NCI-H1694 treated with DMSO at 0.1 percent for 48 hours (cell line): Measurements from ENCODE around the gene RABL6.
A peak's percentile ranks its signal among the peaks of the same experiment; 100 is the strongest.
"Not testable (repeated sequence)": the region's sequence is repeated elsewhere in the genome, so short reads cannot be mapped to it uniquely, and the experiment has no call there.

Experiments
- DNase-seq: peaks from one replicate; lab custom pipeline; 2025; lab: John Stamatoyannopoulos, UW

RABL6 gene

DNA sequence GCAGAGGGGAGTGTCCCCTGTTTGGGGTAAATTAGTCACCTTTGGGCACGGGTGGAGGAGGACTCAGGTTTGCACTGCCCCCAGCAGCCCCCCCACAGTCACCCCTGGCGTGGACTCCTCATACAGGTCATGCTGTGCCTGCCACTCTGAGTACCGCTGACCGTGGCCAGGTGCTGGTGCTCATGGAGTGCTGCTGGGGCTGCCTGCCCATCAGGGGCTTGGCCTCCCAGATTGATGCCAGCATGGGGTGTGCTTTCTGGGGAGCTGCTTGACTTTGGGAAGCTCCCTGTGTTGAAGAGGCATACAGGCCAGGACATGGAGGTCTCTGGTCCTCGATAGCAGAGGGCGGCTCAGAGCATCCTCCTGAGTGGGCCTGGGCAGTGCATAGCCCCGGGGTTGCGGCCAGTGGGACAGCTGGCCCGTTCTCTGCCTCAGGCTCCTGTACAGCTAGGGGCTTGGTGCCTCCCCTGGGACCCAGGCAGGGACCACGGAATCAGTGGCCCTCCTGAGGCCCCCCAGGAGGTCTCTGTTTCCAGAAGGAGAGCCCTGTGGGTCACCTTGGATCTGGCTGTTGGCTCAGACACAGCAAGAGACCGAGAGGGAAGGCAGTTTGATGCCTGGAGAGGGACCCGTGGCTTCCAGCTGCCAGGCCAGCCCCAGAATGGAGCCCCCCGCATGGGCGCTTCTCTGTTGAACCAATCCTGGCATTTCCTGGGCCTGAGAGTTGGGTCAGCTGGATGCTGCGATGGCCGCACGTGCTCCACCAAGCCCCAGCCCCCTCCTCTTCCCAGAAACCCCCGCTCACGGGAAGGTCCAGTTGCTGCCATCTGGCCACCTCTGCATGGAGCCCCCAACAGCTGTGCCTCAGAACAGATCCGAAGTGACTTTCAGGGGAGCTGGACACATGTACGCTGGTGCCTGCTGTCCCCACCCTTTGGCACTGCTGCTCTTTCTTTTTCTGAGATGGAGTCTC is 28.5 kb downstream of the RABL6 start:
- DNase-seq = no peak

DNA sequence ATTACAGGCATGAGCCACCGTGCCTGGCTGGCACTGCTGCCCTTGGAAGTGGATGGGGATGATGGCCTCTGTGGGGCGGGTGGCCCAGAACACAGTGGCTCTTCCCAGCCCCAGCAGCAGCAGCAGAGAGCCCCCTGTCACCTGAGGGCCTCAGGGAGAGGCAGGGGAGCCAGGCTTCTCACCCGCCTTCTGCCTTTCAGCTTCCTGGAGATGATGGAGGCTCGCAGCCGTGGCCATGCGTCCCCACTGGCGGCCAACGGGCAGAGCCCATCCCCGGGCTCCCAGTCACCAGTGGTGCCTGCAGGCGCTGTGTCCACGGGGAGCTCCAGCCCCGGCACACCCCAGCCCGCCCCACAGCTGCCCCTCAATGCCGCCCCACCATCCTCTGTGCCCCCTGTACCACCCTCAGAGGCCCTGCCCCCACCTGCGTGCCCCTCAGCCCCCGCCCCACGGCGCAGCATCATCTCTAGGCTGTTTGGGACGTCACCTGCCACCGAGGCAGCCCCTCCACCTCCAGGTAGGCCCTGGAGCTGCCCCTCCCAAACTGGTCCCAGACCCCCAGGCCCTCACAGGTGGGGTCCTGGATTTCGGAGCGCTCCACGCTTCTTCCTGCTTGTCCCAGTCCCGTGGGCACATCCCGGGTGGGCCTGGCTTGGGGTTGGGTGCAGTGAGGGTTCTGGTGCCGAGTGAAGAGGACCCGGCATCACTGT is 29.6 kb downstream of the RABL6 start:
- no peak for DNase-seq

DNA sequence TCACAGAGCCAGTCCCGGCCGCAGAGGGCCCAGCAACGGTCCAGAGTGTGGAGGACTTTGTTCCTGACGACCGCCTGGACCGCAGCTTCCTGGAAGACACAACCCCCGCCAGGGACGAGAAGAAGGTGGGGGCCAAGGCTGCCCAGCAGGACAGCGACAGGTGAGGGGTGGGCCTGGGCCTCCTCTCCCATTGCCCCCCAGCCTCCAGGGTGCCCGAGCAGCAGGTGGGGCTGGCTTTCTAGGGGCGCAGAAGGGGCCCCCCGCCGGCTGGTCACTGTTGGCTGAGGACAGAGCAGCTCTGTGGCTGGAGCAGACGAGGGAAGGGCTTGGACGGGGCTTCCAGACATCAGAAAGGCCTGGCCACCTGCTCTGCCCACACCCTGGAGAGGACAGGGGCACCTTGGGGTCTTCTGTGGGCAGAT is 30.1 kb downstream of the RABL6 start:
- DNase-seq = not testable (repeated sequence)

DNA sequence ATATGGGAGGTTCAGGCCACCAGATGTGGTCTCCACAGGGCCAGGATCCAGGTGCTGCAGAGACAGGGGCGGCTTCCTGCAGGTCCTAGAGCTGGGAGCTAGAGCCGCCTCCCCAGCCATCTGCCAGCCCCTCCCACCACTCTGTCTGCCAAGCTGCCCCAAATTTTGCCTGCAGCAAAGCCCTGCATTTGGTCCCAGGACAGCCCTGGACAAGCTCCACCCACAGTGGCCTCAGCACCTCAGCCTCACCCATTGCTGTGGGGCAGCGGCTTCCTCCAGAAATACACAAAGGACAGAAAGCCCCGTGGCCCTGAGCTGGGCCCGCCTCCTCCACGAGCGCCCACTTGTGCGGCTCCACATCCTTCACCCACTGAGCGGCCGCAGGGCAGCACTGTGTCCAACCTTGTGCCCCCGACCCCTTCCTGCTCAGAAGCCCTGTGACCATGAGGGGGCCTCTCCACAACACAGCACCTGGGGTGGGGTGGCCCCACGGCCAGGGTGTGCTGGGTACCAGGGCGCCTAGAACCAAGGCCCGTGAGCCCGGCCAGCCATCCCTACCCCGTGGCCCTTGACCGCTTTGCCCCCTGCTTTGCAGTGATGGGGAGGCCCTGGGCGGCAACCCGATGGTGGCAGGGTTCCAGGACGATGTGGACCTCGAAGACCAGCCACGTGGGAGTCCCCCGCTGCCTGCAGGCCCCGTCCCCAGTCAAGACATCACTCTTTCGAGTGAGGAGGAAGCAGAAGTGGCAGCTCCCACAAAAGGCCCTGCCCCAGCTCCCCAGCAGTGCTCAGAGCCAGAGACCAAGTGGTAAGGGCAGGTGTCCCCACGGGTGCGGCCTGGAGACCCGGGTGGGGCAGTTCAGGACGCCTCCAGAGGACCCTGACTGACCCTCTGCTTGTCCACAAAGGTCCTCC is 30.8 kb downstream of the RABL6 start:
- no peak for DNase-seq

DNA sequence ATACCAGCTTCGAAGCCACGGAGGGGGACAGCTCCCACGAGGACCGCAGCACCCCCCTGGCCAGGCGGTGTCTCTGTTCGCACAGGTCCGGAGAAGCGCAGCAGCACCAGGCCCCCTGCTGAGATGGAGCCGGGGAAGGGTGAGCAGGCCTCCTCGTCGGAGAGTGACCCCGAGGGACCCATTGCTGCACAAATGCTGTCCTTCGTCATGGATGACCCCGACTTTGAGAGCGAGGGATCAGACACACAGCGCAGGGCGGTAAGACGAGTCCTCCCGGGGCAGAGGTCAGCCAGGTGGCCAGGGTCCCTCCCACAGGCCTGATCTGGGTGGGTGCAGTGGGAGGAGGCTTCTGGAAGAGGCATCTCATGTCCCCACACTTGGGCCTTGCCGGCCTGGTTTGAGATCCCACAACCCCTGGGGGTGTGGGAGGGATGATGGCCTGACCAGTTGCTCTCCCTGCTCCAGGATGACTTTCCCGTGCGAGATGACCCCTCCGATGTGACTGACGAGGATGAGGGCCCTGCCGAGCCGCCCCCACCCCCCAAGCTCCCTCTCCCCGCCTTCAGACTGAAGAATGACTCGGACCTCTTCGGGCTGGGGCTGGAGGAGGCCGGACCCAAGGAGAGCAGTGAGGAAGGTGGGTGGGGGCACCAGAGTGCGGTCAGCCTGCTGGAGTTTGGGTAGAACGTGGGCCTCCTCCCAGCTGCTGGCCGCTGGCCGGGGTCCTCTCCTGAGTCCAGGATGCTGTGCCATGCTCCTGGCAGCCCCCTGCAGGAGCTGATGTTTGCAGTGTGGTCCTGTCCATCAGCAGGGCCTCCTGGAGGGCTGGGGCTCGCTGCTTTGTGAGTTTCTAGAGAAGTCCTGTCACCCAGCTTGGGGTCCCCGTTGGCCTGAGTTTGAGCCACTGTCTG is 31.7 kb downstream of the RABL6 start:
- no peak for DNase-seq

DNA sequence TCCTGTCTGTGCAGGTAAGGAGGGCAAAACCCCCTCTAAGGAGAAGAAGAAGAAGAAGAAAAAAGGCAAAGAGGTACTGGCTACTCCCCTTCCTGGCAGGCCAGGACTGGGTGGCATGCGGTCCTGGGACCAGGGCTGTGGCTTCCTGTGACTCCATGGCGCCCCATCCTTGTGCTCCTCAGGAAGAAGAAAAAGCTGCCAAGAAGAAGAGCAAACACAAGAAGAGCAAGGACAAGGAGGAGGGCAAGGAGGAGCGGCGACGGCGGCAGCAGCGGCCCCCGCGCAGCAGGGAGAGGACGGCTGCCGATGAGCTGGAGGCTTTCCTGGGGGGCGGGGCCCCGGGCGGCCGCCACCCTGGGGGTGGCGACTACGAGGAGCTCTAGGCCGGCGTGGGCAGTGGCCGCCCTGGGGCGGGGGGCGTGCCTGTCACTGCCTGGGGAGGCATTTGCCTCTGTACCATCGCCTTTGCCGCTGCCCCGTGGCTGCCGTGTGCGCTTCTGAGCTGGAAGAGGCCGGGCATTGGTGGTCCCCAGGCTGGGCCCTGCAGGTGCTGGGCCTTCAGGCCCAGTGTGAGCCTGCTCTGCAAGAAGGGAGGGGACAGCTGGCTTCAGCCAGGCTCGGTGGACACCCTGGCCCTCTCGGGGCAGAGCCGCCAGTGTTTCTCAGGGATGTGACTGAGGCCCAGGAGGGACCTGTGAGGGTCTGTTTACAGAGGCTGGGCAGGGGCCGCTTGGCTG is 32.6 kb downstream of the RABL6 start:
- no peak for DNase-seq

DNA sequence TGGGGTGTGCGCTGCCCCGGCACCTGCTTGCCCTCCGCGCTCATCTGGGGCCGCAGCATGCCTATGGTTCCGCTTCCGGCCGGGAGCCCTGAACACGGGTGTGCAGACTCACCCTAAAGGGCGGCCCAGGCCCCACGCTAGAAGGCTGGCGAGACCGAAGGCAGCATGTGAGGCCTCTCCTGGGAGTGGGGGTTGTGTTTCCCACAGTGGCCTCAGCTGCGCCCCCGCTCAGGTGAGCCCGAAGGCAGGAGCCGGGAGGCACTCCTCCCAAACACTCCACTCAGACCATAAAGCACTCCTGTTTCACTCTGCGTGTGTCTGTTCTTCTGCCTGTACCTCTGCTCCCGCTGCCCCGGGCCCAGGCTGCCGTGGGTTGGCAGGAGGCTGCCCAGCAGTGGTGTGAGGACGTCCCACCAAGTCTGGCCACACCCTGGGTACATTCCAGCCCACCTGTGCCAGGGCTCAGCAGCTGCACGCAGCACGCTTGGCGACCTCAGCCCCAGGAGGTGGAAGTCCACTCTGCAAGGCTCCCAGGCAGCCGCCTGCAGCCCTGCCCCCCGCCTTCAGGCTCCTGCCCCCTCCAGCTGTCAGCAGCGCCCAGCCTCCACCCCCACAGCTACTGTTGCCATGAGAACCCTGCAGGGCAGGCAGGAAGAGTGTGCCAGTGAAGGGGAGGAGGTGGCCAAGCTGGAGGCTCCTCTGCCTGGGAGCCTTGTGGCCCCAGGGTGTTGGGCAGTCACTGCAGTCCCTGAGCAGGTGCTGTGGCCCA is 33.3 kb downstream of the RABL6 start:
- DNase-seq = peak; percentile 59

DNA sequence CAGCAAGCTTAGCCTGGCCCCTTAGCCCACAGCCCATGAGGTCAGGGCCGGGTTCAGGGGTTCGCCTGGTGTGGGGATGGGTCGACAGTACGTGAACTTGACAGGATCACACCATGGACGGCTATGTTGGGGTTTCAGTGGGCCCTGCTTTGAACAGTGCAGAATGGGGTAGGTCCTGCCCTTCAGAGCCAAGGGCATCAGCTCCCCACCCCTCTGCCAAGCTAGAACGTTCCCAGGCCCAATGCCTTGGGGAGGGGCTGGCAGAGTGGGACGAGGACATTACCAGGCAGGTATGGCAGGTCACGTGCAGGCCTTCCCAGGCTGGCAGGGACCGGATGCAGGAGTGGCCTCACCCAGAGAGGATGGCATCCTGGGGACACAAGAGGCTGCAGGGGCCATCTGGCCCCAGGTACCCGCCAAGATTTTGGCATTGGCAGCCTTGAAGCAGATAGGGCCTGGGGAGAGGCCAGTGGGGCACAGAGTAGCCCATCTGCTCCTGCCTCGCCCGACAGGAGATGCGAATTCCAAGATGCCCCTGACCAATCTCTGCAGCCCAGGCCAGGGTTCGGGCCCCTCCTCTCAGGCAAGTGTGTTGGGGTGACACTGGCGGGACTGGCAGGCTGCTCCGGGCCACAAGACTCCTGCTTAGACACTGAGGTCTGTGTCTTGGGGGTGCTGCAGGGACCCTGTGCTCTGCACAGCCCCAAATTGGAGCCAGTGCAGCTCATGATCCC is 34.1 kb downstream of the RABL6 start:
- DNase-seq = peak; percentile 37

DNA sequence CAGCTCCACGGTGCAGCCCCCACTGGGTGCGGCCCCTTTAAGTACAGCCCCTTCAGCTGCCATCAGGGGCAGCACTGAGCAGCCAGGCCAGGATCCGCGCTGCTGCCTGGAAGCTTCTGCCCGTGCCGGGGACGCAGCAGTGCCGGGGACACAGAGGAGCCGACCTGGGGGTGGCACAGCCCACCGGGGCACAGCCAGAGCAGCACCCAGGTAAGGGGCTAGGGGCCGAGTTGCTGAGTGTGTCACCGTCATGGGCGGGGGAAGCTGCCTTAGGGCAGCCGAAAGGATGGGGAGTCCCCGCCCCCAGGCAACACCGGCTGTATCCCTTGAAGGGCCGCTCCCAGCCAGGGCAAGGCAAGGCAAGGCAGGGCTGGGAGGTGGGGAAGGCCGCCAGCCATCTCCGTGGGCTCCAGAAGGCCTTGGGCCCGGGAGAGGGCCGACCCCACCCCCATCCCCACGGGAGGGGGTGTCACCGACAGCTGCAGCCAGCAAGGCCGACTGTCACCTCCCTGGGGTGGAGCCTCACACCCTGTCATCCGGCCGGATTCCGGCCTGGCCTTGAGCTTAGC is 34.7 kb downstream of the RABL6 start, which contains the start of gene AJM1:
AJM1 (plus strand) TSS at position 99 of the 569 bp plus-strand sequence. CDS start 1,937 bp downstream, outside the sequence.
- peak; percentile 57 for DNase-seq

DNA sequence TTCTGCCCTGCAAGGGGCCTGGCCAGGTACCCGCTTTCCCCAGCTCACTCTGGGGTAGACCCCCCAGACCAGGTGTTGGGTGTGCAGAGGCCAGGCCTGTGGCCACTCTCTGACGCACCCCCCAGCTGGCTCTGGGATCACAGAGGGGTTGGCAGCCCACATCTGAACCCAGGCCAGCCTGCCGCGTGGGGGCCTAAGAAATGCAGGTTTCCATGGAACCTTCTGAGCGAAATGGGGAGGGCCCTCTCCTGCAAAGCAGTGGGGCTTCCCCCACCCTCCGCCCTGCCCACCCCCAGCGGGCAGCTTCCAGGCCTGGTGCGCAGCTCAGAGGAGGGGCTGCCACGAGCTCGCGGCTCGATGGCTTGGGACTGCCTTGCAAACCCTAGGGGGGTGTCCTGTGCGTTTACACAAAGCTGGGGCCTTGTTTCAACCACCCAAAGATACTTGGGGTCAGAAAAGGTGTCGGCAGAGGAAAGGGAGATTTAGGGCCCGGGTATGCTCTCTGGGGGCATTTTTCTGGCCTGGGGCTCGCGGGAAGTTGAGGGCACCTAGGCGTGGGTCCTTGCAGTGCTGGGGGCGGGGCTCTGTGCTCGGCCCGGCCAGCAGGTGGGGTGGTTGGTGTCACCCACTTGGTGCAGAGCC is 35.5 kb downstream of the RABL6 start:
- DNase-seq = not testable (repeated sequence)

DNA sequence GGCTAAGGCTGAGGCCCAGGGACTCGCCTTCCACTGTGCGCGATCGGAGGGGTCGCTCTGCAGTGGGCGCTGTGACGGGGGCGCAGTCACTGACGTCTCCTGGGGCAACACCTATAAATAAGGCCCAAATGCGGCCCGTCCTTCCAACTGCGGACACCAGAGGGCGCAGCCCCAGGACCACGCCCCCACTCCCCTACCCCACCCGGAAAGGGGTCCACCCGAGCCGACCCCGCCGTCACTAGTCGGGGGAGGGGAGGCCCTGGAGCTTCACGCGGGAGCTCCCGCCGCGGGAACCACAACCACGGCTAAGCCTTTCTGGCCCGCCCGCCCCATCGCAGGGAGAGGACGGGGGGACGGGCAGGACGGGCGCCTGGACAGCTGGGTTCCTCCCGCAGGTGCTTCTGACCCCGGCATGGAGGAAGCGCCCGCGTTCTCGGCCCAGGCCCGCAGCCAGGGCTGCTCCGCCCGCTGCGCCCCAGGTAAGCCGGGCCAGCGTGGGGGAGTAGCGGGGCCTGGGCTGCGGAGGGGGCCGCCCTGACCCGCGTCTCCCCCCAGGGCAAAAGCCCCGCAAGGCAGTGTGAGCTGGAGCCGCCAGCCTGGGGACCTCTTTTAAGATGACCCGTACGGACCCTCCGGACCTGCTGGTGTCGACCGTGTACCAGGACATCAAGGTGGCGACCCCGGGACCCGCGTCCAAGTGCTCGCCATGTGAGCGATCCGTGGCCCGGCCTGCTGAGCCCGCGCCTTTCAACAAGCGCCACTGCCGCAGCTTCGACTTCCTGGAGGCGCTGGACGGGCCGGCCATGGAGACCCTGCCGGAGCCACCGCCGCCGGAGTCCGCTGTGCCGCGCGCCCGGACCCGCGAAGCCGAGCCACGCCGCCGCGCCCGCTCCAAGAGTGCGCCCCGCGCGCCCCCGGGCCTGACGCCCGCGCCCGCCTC is 36.3 kb downstream of the RABL6 start:
- DNase-seq = peak; percentile 1

DNA sequence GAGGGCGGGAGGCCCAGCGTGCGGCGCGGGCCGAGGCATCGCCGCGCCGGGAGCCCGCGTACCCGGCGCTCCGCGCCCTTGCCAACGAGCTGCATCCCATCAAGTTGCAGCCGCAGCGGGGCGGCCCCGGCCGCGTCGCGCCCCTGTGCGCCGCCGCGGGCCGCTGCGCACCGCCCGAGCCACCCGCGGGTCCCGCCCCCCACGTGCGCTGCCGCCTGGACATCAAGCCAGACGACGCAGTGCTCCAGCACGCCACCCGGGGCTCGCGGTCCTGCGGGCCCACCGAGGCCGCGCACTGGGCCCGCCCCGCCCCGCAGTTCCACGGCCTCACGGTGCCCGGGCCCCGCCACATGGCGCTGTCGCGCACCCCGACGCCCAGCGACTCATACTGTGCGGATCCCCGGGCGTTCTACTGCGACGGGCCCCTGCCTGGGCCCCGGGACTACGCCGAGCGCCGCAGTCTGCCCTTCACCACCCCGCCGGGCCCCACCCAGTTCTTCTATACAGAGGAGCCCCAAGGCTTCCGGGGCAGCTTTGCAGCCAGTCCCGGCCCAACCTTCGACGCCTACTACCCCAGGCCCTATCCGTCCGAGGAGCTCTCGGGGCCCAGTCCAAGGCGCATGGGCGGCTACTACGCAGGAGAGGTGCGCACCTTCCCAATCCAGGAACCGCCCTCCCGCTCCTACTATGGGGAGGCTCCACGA is 37.2 kb downstream of the RABL6 start:
- no peak for DNase-seq

DNA sequence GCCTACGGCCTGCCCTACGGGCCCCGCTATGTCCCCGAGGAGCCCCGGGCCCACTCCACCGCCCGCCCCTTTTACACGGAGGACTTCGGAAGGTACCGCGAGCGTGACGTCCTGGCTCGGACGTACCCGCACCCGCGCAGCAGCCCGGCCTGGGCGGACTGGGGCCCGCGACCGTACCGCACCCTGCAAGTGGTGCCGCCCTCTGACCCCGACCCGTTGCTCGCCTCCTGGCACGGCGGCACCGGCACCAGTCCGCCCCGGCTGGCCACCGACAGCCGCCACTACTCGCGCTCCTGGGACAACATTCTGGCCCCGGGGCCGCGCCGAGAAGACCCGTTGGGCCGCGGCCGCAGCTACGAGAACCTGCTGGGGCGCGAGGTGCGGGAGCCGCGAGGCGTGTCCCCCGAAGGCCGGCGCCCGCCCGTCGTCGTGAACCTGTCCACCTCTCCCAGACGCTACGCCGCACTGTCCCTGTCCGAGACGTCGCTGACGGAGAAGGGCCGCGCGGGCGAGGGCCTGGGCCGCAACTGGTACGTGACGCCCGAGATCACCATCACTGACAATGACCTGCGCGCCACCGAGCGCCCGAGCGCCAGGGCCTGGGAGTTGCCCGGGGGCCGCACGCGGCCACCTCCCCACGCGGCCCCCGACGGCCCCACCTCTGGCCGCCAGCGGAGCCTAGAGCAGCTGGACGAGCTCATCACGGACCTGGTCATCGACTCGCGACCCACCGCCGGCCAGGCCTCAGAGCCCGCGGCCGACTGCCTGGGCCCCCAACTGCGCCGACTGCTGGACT is 37.9 kb downstream of the RABL6 start:
- DNase-seq = no peak

DNA sequence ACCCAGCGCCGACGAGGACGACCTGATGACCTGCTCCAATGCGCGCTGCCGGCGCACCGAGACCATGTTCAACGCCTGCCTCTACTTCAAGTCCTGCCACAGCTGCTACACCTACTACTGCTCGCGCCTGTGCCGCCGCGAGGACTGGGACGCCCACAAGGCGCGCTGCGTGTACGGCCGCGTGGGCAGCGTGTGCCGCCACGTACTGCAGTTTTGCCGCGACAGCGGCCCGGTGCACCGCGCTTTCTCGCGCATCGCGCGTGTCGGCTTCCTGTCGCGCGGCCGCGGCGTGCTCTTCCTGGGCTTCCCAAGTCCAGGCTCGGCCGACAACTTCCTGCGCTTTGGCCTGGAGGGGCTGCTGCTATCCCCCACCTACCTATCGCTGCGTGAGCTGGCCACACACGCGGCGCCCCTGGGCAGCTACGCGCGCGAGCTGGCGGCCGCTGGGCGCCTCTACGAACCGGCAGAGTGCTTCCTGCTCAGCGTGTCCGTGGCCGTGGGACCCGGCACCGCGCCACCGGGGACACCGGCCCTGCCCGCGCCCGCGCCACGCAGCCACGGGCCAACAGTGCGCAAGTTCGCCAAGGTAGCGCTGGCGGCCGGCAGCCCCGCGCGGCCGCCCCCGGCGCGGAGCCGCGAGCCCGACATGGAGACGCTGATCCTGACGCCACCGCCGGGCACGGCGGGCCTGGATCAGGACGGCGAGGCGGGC is 38.8 kb downstream of the RABL6 start:
- no peak for DNase-seq
